Measurements from ENCODE around the gene PCDHGA4.
"Not testable (repeated sequence)": the region's sequence is repeated elsewhere in the genome, so short reads cannot be mapped to it uniquely, and the experiment has no call there.

PCDHGA4 gene

GRCh38 chr5:141384471-141385267, 29.8 kb downstream of the PCDHGA4 start:
- no peak for DNase-seq

GRCh38 chr5:141387557-141388311, 32.9 kb downstream of the PCDHGA4 start, which contains the start of gene PCDHGB4:
PCDHGB4 (plus strand) TSS chr5:141387698; CDS start chr5:141387885, 187 bp downstream.
- peak; percentile 83 for DNase-seq

DNA sequence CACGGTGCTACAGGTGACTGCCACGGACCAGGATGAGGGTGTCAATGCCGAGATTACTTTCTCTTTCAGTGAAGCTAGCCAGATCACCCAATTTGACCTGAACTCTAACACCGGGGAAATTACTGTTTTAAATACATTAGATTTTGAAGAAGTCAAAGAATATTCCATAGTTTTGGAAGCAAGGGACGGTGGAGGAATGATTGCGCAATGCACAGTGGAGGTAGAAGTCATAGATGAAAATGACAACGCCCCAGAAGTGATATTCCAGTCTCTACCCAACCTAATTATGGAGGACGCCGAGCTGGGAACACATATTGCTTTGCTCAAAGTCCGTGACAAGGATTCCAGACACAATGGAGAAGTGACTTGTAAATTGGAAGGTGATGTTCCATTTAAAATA, 33.8 kb downstream of the PCDHGA4 start:
- no peak for DNase-seq

DNA sequence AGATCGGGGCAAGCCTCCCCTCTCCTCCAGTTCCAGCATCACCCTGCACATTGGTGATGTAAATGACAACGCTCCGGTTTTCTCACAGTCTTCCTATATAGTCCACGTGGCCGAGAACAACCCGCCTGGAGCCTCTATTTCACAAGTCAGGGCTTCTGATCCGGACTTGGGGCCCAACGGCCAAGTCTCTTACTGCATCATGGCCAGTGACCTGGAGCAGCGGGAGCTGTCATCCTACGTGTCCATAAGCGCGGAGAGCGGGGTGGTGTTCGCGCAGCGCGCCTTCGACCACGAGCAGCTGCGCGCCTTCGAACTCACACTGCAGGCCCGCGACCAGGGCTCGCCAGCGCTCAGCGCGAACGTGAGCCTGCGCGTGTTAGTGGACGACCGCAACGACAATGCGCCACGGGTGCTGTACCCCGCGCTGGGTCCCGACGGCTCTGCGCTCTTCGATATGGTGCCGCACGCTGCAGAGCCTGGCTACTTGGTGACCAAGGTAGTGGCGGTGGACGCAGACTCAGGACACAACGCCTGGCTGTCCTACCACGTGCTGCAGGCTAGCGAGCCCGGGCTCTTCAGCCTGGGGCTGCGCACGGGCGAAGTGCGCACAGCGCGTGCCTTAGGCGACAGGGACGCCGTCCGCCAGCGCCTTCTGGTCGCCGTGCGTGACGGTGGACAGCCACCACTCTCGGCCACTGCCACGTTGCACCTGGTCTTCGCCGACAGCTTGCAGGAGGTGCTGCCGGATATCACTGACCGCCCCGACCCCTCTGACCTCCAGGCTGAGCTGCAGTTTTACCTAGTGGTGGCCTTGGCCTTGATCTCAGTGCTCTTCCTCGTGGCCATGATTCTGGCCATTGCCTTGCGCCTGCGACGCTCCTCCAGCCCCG, 34.6 kb downstream of the PCDHGA4 start:
- DNase-seq: no peak

DNA sequence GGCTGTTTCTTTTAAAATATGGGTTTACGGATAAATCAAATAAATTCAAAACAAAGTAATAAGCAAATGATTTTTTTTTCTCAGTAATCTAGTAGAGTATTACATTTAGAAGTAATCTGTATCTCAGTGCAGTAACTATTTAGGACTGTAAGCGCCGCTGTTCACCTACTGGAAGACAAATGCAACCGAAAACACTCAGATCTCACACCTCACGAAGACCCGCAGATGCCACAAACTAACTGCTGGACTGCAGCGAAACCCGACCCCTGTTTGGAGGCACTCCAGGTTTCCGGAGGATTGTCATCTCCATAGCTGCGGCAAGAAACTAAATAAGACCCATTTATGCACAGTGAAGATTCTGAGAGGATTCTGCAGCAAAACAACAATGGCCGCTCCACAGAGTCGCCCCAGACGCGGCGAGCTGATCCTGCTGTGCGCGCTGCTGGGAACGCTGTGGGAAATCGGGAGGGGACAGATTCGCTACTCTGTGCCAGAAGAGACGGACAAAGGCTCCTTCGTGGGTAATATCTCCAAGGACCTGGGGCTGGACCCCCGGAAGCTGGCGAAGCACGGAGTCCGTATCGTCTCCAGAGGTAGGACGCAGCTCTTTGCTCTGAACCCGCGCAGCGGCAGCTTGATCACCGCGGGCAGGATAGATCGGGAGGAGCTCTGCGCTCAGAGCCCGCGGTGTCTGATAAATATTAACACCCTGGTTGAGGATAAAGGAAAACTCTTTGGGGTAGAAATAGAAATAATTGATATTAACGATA, 37.8 kb downstream of the PCDHGA4 start, which contains the start of gene PCDHGA8:
Gene PCDHGA8, plus strand, starts transcription at position 205 of the 770 bp plus-strand sequence. Its CDS starts 181 bp downstream, at position 386.
- no peak for DNase-seq

DNA sequence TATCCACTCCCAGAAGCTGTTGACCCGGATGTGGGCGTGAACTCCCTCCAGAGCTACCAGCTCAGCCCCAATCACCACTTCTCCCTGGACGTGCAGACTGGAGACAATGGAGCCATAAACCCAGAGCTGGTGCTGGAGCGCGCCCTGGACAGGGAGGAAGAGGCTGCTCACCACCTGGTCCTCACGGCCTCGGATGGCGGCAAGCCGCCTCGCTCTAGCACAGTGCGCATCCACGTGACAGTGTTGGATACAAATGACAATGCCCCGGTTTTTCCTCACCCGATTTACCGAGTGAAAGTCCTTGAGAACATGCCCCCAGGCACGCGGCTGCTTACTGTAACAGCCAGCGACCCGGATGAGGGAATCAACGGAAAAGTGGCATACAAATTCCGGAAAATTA, 38.4 kb downstream of the PCDHGA4 start:
- no peak for DNase-seq

DNA sequence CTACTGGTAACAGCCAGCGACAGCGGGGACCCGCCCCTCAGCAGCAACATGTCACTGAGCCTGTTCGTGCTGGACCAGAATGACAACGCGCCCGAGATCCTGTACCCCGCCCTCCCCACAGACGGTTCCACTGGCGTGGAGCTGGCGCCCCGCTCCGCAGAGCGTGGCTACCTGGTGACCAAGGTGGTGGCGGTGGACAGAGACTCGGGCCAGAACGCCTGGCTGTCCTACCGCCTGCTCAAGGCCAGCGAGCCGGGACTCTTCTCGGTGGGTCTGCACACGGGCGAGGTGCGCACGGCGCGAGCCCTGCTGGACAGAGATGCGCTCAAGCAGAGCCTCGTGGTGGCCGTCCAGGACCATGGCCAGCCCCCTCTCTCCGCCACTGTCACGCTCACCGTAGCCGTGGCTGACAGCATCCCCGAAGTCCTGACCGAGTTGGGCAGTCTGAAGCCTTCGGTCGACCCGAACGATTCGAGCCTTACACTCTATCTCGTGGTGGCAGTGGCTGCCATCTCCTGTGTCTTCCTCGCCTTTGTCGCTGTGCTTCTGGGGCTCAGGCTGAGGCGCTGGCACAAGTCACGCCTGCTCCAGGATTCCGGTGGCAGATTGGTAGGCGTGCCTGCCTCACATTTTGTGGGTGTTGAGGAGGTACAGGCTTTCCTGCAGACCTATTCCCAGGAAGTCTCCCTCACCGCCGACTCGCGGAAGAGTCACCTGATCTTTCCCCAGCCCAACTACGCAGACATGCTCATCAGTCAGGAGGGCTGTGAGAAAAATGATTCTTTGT, 39.8 kb downstream of the PCDHGA4 start:
- DNase-seq: not testable (repeated sequence)

DNA sequence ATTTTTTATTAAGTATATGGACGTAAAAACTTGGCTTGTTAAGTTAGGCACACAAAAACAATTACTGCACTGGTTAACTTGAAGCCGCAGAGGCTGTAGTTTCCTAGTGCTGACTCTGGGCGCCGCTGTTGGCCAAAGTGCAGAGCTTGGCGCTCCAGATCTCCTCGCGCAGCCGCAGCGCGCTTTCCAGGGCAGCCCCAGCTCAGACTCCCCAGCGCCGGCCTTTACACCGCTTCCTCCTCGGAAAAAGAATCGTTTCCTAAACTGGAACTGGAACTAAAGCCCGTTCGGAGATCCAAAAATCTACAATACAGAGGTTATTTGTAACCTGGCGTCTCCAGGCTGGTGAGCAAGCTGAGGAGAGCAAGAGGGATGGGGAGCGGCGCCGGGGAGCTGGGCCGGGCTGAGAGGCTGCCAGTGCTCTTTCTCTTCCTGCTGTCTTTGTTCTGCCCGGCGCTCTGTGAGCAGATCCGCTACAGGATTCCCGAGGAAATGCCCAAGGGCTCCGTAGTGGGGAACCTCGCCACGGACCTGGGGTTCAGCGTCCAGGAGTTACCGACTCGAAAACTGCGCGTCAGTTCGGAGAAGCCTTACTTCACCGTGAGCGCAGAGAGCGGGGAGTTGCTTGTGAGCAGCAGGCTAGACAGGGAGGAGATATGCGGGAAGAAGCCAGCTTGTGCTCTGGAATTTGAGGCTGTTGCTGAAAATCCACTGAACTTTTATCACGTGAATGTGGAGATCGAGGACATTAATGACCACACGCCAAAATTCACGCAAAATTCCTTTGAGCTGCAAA, 43.1 kb downstream of the PCDHGA4 start, which contains the start of gene PCDHGB5:
Gene PCDHGB5, plus strand, starts transcription at position 192 of the 796 bp plus-strand sequence. Its CDS starts 181 bp downstream, at position 373.
- DNase-seq: not testable (repeated sequence)

- DNase-seq: no peak
Measured at GRCh38 chr5:141398608-141399007, 43.8 kb downstream of the PCDHGA4 start.

DNA sequence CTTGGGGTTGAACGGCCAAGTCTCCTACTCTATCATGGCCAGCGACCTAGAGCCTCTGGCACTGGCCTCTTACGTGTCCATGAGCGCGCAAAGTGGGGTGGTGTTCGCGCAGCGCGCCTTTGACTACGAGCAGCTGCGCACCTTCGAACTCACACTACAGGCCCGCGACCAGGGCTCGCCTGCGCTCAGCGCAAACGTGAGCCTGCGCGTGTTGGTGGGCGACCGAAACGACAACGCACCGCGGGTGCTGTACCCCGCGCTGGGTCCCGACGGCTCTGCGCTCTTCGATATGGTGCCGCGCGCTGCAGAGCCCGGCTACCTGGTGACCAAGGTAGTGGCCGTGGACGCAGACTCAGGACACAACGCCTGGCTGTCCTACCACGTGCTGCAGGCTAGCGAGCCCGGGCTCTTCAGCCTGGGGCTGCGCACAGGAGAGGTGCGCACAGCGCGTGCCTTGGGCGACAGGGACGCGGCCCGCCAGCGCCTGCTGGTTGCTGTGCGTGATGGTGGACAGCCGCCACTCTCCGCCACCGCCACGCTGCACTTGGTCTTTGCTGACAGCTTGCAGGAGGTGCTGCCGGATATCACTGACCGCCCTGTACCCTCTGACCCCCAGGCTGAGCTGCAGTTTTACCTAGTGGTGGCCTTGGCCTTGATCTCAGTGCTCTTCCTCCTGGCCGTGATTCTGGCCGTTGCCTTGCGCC, 44.9 kb downstream of the PCDHGA4 start:
- DNase-seq: no peak

DNA sequence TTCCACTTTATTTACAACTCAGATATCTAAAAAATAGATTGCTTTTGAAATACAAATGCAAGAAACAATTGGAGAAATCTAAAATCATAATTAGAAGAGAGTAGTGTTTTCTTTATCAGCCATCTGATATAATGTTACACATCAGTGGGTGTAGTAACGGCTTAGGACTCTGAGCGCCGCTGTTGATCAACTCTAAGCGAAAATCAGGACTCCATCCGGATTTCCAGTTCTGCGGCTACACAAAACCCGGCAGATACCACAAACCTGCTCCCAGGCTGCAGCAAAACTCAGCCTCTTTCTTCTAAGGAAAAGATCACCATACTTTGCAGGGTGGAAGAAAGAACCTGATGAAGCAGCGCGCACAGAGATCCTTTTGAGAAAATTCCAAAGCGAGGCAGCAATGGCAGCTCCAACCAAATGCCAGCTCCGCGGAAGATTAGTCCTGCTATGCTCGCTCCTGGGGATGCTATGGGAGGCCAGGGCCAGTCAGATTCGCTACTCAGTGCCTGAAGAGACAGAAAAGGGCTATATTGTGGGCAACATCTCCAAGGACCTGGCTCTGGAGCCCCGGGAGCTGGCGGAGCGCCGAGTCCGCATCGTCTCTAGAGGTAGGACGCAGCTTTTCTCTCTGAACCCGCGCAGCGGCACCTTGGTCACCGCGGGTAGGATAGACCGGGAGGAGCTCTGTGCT, 47.9 kb downstream of the PCDHGA4 start, which contains the start of gene PCDHGA9:
Gene PCDHGA9, plus strand, starts transcription at position 226 of the 691 bp plus-strand sequence. Its CDS starts 175 bp downstream, at position 401.
- no peak for DNase-seq

- DNase-seq: no peak
Measured at GRCh38 chr5:141403387-141403786, 48.6 kb downstream of the PCDHGA4 start.
